Measurements from ENCODE around the gene PHKB.

PHKB gene

GRCh38 chr16:47622451-47623176 lies 161.5 kb downstream of the PHKB start:
- DNase-seq (ENCODE audit: low read depth in 2 of 2, low spot score in 1 of 2): no peak

GRCh38 chr16:47624563-47624962 lies 163.4 kb downstream of the PHKB start:
- DNase-seq (ENCODE audit: low read depth in 2 of 2, low spot score in 1 of 2): no peak

GRCh38 chr16:47625115-47625567 lies 164.0 kb downstream of the PHKB start:
- no peak for DNase-seq (ENCODE audit: low read depth in 2 of 2, low spot score in 1 of 2)

GRCh38 chr16:47626246-47626645 lies 165.1 kb downstream of the PHKB start:
- no peak for DNase-seq (ENCODE audit: low read depth in 2 of 2, low spot score in 1 of 2)

- no peak for DNase-seq (ENCODE audit: low read depth in 2 of 2, low spot score in 1 of 2)
Measured at GRCh38 chr16:47627085-47627639, 166.0 kb downstream of the PHKB start.

- DNase-seq (ENCODE audit: low read depth in 2 of 2, low spot score in 1 of 2): no peak
Measured at GRCh38 chr16:47627721-47628120, 166.6 kb downstream of the PHKB start.

- DNase-seq (ENCODE audit: low read depth in 2 of 2, low spot score in 1 of 2): no peak
Measured at GRCh38 chr16:47631131-47631530, 170.0 kb downstream of the PHKB start.

GRCh38 chr16:47634126-47634525 lies 173.0 kb downstream of the PHKB start:
- DNase-seq (ENCODE audit: low read depth in 2 of 2, low spot score in 1 of 2): no peak

GRCh38 chr16:47634727-47635126 lies 173.6 kb downstream of the PHKB start:
- no peak for DNase-seq (ENCODE audit: low read depth in 2 of 2, low spot score in 1 of 2)

GRCh38 chr16:47636501-47637099 lies 175.5 kb downstream of the PHKB start:
- DNase-seq (ENCODE audit: low read depth in 2 of 2, low spot score in 1 of 2): no peak

GRCh38 chr16:47638175-47638574 lies 177.0 kb downstream of the PHKB start:
- DNase-seq (ENCODE audit: low read depth in 2 of 2, low spot score in 1 of 2): no peak

GRCh38 chr16:47640661-47641060 lies 179.5 kb downstream of the PHKB start:
- no peak for DNase-seq (ENCODE audit: low read depth in 2 of 2, low spot score in 1 of 2)

GRCh38 chr16:47643323-47644000 lies 182.3 kb downstream of the PHKB start:
- DNase-seq (ENCODE audit: low read depth in 2 of 2, low spot score in 1 of 2): no peak

GRCh38 chr16:47644166-47644565 lies 183.0 kb downstream of the PHKB start:
- no peak for DNase-seq (ENCODE audit: low read depth in 2 of 2, low spot score in 1 of 2)

- no peak for DNase-seq (ENCODE audit: low read depth in 2 of 2, low spot score in 1 of 2)
Measured at GRCh38 chr16:47644661-47645060, 183.5 kb downstream of the PHKB start.

- DNase-seq (ENCODE audit: low read depth in 2 of 2, low spot score in 1 of 2): no peak
Measured at GRCh38 chr16:47646914-47647313, 185.8 kb downstream of the PHKB start.

GRCh38 chr16:47657032-47657431 lies 195.9 kb downstream of the PHKB start:
- DNase-seq (ENCODE audit: low read depth in 2 of 2, low spot score in 1 of 2): no peak

GRCh38 chr16:47657977-47658376 lies 196.8 kb downstream of the PHKB start:
- no peak for DNase-seq (ENCODE audit: low read depth in 2 of 2, low spot score in 1 of 2)

- no peak for DNase-seq (ENCODE audit: low read depth in 2 of 2, low spot score in 1 of 2)
Measured at GRCh38 chr16:47660540-47660939, 199.4 kb downstream of the PHKB start.

- DNase-seq (ENCODE audit: low read depth in 2 of 2, low spot score in 1 of 2): no peak
Measured at GRCh38 chr16:47664653-47665325, 203.7 kb downstream of the PHKB start.

GRCh38 chr16:47666434-47666833 lies 205.3 kb downstream of the PHKB start:
- no peak for DNase-seq (ENCODE audit: low read depth in 2 of 2, low spot score in 1 of 2)
